GM19395 (cell line): Measurements from ENCODE around the gene SYT13.

Experiments used
- ATAC-seq: cut with Tn5 transposase; IDR thresholded peaks from one replicate; pipeline ENCODE4 v1.9.1; 2021; ENCODE audit warnings: mild to moderate bottlenecking, moderate library complexity; ENCODE audit not compliant: unreplicated experiment

Gene SYT13, protein sequence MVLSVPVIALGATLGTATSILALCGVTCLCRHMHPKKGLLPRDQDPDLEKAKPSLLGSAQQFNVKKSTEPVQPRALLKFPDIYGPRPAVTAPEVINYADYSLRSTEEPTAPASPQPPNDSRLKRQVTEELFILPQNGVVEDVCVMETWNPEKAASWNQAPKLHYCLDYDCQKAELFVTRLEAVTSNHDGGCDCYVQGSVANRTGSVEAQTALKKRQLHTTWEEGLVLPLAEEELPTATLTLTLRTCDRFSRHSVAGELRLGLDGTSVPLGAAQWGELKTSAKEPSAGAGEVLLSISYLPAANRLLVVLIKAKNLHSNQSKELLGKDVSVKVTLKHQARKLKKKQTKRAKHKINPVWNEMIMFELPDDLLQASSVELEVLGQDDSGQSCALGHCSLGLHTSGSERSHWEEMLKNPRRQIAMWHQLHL

DNA sequence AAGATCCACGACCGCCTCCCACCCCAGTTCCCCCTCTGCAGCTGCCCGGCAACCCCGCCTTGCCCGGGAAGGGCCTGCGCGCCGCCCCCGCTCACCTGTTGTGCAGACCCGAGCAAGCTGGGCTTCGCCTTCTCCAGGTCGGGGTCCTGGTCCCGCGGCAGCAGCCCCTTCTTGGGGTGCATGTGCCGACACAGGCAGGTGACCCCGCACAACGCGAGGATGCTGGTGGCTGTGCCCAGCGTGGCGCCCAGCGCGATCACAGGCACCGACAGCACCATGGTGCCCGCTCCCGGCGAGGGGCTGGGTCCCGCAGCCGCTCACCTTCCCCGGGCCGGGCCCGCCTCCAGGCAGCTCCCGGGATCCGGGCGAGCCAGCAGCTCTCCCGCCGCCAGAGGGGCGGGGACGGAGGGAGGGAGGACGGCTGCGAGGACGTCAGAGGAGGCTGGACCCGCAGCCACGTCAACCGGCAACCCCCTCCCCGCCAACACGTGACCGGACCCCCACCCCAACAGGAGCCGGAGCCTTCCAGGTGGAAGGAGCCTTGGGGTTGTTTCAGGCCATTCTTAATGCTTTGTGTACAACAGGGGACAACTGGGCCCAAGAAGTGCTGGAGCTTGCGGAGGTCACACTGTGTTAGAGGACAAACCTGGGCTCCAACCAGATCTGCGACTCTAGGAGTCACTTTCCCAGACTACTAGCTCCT lies at the start of gene SYT13:
Gene SYT13, minus strand, starts transcription at position 412 of the 703 bp plus-strand sequence. Its CDS starts 134 bp downstream, at position 278.
- no peak for ATAC-seq

DNA sequence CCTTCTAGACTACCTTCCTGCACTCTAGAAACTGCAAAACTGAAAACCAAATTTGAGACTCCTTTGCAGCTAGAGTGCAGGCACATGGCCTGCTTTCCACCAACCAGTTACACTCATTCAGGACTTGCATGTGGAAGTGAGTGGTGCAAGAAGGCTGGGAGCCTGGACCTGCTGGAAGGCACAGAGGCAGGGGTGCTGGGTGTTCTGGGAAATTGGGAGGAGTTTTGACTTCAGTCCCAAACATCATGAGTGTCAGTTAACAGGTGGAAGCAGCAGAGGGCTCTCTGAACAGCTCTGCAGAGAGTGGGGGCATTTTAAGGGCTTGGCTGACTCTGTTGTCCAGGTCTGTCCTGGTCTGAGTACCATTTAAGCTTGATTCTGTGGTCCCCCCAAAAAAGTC lies 49.3 kb upstream of the SYT13 start:
- no peak for ATAC-seq

DNA sequence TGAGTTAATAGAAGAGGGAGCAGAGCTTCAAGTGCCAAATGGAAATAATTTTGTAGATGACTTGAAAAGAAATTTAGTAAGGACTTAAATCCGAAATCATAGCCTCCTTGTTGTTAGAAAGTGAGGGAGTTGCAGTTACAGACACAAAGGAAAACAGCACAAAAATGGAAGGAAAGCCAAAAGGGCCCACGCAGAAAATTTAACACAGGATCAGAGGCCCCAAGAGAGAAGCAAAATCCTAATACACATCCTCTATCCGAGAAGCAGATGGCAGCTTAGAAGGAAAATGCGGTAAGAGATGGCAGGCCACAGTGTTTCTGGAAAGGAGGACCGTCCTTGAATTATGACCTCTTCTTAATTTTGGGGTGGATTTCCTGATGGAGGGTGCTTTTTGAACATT lies 48.7 kb upstream of the SYT13 start:
- ATAC-seq, result no peak

DNA sequence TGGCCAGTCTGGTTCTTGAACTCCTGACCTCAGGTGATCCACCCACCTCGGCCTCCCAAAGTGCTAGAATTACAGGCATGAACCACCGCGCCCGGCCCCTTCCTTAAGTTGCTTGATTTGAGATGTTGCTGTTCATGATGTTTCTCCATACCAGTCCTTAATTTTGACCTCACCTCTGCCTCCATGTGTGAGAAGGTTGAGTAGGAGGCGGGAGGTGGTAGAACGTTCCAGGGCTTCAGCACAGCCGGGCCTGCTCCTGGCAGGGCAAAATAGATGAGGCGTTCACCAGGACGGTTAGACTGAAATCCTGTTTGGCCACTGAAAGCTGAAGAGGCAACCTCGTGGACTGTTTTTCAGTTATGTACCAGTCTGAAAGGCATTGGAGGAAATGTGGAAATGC lies 48.3 kb upstream of the SYT13 start:
- ATAC-seq, result no peak

DNA sequence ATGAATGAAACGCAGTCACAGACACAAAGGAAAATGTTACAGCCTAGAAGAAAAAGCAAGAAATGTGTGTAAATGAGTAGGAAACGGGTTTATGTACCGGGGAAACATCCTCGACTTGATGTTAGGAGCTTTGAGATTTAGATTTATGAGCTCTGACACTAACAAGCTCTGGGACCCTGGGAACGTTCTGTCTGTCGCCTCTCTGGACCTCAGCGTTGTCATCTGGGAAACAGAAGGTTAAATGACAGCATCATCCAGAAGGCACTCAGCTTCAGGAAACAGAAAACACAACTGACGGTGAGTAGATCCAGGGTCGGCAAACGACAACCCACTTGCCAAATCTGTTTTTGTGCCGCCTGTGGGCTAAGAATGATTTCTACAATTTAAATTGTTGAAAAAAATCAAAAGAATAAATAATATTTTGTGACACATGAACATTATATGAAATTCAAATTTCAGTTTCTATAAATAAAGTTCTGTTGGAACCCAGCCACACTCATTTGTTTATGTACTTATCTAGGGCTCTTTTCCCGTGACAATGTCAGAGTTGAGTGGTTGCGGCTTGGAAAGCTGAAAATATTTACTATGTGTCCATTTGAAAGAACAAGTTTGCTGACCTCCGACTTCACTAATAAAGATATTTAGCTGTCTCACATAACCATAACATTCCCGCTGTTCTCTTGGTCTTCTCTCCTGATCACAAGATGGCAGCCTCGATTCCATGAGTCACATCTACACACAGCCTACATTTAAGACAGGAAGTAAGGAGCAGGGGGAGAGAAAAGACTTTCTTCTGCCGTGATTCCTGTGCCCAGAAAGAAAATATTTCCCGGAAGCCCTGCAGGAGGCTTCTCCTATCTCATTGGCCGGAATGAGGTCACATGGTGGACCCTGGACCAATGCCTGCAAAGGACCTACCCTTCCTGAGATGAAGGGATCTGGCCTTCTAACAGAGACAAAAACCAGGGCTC lies 47.1 kb upstream of the SYT13 start:
- ATAC-seq, result no peak

DNA sequence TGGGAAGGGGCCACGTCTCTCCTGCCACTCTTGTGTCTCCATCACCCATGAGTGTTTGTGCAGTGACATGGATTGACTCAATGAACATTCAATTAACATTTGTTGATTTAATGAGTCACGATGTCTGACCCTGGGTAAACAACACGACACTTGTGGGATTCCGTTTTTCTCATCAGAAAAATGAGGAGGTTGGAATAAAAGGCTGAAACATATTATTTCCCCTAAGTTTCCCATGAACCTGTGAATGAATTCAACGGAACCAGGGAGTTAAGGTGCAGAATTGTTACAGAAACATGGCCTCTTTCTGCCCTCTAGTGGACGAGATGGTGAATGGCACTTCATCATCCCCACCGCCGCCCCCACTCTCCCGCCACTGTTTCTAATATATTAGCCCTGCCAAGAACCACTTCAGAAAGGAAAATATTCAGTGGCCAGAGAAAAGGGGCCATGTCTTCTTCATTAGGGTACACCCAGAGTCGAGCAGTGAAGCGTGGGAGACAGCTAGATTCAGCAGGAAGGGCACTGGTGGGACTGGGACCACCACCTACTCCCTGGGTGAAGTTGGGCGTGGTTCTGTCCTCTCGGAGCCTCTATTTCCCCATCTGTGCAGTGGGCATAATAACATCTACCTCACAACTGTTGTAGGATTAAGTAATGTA lies 46.3 kb upstream of the SYT13 start:
- ATAC-seq, result no peak

DNA sequence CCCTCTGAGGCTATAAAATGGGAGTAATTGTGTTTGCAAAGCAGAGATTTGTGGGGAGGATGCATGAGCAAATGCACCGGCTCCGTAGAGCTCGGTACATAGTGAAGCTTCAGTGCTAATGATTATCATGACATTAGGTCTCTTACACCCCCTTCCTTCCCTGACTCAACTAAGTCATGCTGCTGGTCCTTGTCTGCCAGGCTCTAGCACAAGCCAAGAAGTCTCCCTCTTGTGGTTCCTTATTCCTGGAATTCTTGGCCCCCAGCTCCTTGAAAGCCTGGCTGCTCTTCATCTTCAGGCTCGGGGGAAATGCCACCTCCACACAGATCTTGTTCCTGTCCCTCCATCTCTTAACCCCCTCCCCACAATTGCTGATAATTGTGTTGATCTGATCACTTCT lies 45.7 kb upstream of the SYT13 start:
- no peak for ATAC-seq

DNA sequence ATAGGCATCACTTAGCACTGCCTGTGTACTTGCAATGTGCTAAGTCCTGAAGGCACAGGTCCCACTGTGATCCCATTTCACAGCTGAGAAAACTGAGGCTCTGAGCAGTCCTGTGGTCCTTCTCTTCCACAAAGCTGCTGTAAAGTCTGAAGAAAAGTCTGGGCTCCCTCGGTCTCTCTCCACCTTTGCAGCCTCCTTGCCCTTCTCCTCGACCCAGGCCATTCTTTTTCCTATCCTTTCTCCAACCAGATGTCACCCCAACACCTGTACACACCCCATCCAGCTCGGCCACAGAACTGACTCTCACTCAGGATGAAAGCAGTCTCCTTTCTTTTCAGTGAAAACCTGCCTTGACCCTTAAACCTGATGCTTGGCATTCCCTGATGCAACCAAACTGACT lies 42.6 kb upstream of the SYT13 start:
- no peak for ATAC-seq

DNA sequence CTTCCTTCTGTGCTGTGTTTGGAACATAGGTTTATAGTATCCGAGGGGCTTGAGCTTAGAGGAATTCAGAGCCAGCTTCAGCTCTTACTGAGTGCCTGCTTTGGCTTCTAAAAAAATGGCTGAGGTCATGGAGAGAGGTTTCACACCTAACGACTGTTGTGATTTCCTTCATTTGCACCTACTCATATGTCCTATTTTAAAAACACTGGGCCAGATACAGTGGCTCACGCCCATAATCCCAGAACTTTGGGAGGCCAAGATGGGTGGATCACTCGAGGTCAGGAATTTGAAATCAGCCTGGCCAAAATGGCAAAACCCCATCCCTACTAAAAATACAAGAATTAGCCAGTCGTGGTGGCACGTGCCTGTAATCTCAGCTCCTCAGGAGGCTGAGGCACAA lies 38.3 kb upstream of the SYT13 start:
- no peak for ATAC-seq

DNA sequence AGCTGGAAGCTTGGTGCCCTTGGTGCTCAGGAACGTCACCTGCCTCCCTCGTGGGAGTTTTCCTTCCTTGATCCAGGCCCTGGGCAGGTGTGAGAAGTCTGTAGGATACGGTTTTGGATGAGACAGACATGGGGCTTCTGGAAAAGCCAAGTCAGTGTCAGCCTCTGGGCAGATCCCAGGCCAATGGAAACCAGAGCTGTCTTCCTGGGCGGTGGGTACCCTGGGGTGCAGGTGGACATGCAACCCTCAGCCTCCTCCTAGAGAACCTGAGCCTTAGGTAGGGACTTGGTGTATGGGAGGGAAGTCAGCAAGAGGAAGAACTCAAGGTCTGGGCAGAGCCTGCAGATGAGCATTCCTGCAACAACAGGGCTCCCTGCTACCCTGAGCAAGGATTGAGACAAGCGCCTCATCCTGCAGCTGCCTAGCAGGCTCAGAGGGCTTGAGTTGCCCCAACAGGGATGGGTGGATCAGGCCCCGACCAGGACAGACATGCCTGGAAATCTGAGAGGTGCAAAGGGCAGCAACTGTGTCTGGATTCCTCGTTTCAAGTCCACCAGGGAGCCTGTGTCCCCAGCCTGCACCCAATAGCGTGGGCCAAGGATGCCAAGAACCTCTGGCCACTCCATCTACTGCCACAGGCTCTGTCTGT lies 37.6 kb upstream of the SYT13 start:
- ATAC-seq, result no peak

DNA sequence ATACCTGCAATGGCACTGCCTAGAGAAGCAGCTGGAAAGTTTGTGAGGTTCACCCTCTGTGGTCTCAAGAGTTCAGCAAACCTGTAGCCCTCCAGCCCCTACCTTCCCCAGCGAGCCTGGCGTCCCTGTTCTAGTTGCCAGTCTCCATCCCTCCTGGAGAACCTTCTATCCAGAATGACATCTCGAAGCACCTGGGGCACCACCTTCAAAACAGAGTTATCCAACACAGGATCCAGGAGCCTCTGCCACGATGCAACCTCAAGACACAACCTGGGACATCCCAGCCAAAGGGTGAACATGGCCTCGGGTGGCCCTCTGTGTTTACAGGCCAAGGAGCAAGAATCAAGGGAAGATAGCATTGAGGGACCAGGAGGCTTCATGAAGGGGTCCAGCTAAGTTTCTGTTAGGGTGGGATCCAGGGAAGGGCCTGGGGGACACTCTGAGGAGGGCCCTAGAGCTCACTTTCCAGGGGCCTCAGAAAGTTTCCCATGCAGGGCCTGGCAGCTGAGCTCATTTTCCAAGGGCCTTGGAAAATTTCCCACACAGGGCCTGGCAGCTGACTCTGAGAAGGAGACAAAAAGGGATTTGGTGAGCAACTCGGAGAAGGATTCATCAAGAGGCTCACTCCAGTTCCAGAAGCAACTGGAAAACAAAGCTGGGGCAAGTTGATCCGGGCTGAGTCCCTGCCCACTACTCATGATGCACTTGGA lies 36.9 kb upstream of the SYT13 start:
- ATAC-seq, result no peak

DNA sequence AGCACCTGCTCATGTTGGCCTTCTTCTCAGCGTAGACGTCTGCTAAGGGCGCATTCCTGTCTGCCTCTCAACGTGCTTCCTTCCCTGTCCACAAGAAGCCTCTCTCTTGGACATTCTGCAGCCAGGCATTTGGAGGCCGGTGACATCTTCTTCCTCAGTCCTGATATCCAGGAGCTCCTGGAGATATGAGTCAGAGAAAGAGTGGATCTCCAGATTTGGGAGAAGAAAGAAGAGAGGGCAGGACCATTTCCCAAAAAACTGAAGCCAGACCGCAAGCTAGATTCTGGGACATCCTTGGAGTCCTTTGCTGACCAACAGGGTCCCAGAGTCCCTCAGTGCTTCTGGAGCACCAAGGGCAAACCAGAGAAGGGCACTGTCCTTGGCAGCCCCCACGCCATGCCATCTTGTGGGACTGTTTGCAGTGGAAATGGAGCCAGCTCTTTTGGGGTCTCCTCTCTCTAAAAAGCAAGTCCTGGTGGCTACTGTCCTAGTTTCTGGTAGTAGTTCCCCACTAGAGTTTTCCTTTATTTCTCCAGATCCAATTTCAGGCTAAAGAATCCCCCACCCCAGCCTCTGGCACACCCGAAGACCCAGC lies 36.1 kb upstream of the SYT13 start:
- ATAC-seq, result no peak

DNA sequence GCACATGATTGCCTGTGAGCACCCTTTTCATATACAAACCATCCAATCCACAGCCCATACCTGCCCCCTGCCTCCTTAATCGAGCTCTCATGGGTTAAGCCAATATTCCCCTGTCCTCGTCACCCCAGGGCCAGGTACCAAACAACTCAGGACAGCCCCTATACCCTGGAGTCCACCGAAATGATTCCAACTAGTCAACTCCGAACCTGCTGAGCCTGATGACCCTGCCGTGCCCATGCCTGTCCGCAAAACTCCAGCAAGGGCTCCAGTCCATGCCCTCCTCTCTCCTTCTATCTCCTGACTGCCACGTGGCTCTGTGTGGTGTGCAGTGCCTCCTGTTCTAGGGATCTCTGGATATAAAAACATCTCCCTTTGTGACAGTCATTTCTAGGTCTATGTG lies 35.5 kb upstream of the SYT13 start:
- ATAC-seq, result no peak

DNA sequence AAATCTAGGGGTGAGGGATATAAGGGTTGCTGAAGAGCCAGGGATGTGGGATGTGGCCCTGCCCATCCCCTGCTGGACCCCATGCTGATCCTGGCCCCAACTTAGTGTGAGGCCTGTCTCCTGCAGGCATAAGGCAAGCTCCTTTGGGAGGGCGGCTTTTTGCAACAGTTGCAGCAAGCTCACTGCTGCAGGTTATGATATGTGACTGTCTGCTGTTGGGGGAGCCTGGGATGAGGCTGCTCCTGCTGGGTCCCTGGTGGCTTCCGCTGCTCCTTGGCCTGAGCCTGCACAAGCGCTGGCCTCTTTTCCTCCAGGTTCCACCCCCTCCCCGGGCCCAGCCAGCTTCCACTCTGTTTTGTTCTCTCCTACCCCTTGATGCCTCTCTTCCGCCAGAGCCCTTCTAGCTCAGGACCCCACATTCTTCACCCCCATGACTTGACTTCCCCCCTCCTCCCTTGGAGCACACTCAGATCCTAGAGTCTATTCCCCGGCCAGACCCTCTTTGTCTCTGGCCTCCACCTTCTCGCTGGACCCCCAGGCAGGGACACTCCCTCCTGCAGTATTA lies 35.0 kb upstream of the SYT13 start:
- no peak for ATAC-seq

DNA sequence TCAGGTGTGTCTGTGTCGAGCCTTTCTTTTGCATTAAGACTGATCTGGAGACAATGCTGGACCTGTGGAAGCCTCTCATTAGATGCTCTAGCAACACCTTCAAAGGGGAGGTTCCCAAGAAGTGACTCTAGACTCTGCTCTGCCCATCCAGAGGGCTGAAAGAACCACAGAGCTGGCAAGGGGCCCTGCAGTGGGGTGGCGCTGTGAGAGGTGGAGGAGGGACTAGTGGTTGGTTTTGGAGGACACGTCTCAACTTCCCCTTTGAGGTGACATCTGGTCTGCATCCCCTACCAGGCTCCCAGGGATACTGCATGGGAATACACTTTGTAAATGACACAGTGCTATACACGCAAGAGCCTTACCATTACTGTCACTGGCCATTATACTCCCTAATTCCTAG lies 34.2 kb upstream of the SYT13 start:
- no peak for ATAC-seq

DNA sequence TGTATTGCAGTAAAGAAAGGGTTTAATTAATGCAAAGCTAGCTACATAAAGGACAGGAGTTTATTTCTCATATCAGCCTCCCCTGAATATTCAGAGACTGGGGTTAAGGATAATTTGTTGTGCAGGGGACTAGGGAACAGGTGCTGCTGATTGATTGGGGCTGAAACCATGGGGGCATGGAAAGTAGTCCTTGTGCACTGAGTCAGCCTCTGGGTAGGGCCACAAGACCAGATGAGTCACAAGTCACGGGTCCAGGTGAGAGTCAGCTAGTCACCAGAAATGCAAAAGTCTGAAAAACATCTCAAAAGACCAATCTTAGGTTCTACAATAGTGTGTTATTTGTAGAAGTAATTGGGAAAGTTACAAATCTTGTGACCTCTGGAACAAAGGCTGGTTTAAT lies 32.9 kb upstream of the SYT13 start:
- no peak for ATAC-seq

DNA sequence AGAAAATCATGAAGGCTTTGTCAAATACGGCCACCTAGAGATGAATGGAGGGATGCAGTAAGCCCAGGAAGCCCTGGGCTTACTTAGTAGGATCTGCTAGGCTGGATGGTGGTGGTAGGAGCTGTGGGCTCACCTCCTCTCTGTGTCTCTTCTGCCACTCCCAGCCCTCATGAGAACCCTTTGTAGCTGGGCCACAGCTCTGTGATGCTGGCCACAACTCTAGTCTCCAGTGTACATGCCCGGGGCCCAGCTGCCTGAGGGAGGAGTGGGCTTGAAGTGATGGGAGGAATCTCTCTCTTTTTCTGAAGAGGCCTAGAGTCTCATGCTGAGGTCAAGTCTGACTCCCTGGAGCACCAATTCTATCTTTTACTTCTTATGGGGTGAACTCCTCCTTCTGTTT lies 32.4 kb upstream of the SYT13 start:
- ATAC-seq, result no peak

DNA sequence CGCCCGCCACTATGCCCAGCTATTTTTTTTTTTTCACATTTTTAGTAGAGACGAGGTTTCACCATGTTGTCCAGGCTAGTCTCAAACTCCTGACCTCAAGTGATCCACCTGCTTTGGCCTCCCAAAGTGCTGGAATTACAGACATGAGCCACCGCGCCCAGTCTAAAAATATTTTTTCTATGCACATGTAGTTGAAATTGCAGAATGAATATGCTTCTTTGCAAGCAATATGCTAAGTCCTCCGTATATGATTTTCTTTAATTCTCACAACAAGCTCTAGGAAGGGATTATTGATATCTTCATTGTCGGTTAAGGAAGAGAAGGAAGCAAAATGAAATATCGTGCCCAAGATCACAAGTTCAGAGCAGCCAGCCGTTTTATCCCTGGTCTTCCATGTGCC lies 30.1 kb upstream of the SYT13 start:
- ATAC-seq, result no peak

DNA sequence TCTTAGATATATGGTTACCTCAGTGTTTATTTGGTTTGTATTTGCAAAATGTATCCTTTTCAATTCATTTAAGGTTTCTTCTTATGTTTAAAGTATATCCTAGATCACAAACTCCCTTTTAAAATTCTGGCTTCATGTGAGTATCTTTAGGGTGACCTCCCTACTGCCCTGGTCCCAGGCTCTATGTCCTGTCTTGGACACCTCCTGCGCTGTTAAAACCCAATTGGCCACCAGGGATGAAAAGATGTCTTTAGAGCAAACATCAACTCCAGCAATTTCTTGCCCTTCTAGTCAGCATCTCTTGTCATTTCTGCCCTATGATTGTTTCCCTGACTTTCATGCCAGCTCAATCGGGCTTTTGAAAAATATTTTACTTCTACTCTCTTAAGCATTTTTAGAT lies 28.8 kb upstream of the SYT13 start:
- no peak for ATAC-seq
